Stimulated activated CD4-positive, alpha-beta T cell treated with anti-CD3 and anti-CD28 coated beads, Interleukin-4, amount 100 ng/mL, for 1 hour (primary cell): ENCODE results near the gene AKAP7.

Experiments used
- DNase-seq: peaks from one replicate; pipeline ENCODE4 v3.0.0-alpha.2; 2020

Gene AKAP7

GRCh38 chr6:131134980-131135243 lies 355 bp upstream of the AKAP7 start:
- DNase-seq = no peak

DNA sequence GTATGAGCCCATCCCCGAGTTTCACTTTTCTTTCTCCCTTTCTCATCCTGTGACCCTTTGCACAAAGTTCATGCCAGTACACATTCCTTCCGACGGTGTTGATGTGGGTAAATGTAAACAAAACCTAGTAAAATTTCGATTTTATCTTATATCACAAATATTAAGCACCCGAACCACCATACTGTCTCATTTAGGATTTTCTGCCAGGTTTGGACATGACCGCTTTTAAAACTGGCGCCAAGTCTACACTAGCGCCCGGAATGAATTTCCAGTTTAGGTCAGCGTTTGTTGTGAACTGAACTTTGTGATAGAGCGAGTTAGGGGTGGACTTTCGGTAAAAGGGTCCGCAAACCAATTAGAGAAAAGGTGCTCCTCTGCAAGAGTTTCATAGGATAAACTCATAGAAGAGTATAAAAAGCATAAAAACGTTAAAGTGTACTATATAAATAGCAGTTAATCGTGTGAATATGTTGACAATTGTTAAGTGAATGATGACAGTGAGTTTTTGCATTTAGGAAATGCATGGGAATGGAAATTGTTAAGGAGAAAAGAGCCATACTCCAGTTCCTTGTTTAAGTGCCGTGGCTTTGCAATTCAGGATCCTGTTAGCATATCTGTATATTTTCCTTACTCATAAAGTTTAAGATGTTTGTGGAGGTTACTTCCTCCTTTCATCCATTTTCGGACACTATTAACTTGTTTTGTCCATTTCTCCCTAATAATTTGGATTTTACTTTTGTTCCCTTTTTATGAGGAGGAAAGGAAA lies 937 bp downstream of the AKAP7 start:
- DNase-seq = no peak

- DNase-seq = no peak
Measured at GRCh38 chr6:131139599-131139998, 4.3 kb downstream of the AKAP7 start.

DNA sequence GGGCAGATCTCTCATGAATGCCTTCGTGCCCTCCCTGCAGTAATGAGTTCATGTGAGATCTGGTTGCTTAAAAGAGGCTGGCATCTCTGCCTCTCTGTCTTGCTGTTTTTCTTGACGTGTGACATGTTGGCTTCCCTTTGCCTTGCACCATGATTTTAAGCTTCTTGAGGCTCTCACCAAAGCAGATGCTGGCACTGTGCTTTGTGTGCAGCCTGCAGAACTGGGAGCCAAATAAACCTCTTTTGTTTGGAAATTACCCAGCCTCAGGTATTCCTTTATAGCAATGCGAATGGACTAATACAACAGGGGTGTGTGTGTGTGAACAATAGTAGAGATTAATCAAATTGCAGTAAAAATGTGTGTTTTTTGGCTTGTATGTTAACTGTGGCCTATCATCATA lies 8.1 kb downstream of the AKAP7 start:
- DNase-seq = no peak

DNA sequence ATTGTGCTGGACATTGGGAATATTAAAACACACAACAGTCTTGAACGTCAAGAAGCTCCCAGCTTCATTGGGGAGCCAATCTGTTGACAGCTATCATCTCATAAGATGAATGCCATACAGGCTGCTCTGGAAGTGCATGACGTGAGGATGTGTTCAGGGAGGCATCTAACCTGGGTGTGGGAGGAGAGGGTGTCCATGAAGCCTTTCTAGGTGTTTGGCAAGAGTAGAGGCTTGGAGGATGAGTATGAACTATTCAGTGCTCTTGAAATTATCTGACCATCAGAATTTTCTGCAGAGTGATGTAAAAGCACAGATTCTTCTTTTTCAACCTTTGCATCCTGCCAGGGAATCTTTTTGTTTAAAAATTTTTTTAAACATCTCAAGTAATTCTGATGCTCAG lies 11.6 kb downstream of the AKAP7 start:
- no peak for DNase-seq

DNA sequence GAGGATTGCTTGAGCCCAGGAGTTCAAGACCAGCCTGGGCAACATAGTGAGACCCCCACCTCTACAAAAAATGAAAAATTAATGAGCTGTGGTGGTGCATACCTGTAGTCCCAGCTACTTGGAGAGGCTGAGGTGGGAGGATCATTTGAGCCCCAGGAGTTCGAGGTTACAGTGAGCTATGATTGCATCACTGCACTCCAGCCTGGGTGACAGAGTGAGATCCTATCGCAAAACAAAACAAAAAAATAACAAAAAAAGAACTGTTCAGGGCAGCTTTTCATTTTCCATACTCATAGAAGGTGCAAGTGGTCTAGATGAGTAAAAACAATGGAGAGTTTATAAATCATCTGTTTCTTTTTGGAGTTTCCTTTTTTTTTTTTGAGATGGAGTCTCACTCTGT lies 21.1 kb downstream of the AKAP7 start:
- DNase-seq = no peak

- DNase-seq = no peak
Measured at GRCh38 chr6:131159578-131159977, 24.3 kb downstream of the AKAP7 start.

DNA sequence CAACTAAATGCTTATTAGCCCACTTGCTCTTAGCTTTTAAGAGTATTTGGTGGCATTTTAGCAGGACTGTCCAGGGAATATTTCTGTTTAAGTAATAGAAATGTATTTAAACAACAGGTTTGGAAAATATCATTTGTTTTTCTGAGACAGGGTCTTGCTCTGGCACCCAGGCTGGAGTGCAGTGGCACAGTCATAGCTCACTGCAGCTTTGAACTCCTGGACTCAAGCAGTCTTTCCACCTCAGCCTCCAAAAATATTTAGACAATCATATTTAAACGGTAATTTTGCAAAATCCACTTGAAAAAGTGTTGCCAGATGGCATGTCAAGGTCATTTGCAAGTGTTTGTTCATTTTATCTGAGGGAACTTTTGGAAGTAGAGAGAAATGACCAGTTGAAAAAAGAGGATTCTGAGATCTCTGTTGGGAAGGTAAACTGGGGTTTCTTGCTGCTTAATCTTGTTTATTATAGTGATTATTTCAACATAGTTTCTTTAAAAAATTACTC lies 25.0 kb downstream of the AKAP7 start:
- DNase-seq = no peak

DNA sequence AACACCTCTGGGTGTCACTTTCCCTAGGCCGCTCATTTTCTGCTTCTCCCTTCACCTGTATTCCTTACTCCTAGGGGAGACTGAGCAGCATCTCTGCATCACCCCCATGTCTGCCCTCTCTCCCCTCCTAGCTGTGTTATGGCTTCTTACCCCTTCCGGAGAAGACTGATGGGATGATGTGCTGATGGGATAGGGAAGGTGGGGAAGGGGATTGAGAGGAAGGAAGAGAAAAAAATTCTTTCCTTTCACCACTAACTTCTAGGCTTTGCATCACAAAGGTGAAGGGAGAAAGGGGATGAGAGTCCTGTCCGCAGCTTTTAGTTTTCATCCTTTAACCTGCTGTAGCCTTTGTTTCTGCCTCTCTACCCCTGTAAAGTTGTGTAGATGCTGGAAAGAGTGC lies 26.7 kb downstream of the AKAP7 start:
- no peak for DNase-seq

DNA sequence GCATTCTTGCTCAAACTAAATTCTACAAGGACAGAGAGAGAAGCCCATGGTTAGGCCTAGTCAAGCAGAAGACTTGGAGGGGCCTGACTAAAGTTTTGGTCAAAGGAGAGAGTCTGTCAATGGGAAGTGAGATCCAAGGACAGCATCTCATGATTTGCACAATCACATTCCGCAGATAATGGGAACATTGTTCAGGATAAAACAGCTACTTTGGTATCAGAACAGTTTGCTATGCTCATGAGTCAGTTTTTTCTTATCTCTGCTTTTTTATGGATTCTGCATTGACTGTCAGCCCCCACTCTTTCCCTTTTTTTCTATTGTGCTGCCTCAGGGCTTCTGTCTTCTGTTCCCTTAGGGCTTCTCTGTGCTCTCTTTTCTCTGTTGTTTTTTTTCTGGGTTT lies 28.6 kb downstream of the AKAP7 start:
- no peak for DNase-seq

GRCh38 chr6:131164506-131164905 lies 29.2 kb downstream of the AKAP7 start:
- no peak for DNase-seq

- no peak for DNase-seq
Measured at GRCh38 chr6:131167773-131168172, 32.5 kb downstream of the AKAP7 start.

GRCh38 chr6:131169613-131170012 lies 34.3 kb downstream of the AKAP7 start:
- DNase-seq = no peak

GRCh38 chr6:131172222-131172621 lies 37.0 kb downstream of the AKAP7 start:
- no peak for DNase-seq

- no peak for DNase-seq
Measured at GRCh38 chr6:131173680-131174079, 38.4 kb downstream of the AKAP7 start.

DNA sequence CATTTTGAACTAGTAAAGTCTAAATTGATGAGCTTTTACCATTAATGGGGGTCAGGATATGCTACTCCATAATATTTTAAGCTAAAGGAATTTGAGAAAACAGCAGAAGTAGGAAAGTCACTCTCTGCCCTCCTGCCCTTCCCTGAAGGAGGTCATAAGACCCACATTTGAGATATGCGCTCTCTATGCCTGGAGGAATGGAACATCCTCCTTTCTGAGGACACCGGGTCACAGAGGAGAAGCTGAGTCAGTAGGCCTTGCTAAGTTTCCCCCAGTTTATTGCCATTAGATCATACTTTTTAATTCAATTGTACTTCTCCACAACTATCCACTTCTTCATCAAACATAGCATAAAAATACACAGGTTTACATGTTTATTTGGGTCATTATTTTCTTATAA lies 40.3 kb downstream of the AKAP7 start:
- DNase-seq = no peak

- DNase-seq = no peak
Measured at GRCh38 chr6:131177996-131178395, 42.7 kb downstream of the AKAP7 start.

GRCh38 chr6:131182991-131183425 lies 47.7 kb downstream of the AKAP7 start:
- DNase-seq = no peak

DNA sequence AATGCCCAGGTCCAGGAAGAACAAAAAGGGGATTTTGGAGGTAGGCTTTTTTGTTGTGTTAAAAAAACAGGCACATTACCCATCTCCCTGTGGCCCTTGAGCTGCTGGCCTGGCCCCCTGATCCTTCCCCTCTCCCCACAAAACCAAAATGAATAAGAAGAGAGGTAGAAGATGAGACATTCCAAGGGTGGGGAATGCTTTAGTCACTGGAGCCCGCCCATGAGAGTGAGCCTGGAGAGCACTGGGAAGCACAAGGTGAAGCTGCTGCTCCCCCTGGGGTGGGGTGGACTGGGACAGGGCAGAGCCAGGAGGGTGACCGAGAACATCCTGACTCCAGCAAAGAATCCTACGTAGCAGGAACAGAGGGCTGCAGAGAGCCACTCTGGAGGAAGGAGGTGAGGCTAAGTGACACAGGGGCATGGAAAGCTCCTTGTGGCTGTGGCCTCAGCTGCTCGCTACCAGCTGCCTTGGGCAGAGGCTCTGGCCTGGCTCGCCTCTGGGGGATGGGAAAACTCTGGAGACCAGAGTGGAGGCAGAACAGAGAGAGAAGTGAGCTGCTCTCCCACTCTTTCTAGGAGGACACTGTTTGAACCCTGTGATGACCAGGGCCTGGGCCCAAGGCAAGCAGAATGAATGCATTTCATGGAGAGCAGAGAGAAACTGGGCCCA lies 48.3 kb downstream of the AKAP7 start:
- DNase-seq = no peak

DNA sequence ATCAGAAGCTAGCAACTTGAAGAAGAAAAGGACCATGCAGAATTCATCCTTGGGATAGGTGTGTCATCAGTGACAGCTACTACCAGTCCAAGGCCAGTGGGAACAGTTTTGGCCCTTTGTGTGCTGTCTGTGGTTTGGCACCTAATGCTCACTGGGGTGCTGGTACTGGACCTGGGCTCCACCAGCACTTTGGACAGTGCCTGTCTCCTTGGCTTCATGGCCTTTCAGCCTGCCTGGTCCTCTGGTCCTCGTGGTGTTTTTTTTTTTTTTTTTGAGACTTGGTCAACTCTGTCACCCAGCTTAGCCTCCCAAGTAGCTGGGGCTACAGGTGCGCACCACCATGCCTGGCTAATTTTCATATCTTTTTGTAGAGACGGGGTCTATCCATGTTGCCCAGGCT lies 56.3 kb downstream of the AKAP7 start:
- DNase-seq = no peak

DNA sequence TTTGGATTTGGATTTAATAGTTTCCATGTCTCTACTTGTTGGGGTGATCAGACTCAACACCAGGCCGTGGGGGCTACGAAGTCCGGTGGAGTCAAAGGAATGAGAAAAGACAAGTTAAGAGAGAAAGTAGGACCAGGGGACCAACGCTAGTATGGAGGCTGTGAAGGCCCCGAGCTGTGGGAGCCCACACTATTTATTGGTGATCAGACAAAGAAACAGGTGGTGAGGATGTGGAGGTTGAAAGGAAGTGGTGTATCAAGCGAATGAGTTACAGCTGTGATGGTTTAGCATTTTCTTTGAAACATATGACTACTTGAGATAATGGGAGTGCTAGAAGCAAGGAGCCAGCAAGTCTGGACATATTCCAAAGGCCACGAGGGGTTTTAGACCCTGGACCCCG lies 62.4 kb downstream of the AKAP7 start:
- DNase-seq = no peak

DNA sequence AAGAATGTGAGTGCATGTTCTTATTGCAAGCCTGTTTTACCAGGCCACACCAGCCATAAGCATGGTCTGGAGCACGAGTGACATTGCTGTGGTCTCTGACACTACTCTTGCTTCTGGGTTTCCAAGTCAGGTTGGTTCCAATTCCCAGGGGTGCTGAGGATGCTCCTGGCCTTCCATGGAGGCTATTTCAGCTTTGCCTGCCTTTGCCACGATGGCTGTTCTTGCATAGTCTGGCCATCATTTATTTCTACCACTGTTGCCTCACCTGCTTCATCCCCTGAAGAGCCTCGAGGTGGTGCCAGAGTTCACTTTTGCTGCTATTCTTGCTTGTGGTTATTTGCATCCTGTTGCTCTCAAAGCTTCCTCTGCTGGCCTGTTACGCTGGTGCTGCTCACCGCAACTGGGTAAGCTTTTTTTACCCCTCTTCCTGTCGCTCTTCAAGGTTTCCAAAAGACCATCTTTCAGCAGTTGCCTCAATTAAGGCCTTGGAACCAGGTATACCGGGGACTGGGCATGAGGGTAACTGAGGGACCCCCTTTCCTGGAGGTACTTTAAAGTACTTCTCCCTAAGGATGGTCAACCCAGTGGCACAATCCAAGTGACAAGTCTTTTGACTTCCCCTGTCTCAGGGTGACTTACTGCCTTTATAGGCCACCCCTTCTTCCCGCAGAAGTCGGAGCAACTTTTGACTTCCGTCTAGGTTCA lies 64.5 kb downstream of the AKAP7 start:
- peak; percentile 46 for DNase-seq

DNA sequence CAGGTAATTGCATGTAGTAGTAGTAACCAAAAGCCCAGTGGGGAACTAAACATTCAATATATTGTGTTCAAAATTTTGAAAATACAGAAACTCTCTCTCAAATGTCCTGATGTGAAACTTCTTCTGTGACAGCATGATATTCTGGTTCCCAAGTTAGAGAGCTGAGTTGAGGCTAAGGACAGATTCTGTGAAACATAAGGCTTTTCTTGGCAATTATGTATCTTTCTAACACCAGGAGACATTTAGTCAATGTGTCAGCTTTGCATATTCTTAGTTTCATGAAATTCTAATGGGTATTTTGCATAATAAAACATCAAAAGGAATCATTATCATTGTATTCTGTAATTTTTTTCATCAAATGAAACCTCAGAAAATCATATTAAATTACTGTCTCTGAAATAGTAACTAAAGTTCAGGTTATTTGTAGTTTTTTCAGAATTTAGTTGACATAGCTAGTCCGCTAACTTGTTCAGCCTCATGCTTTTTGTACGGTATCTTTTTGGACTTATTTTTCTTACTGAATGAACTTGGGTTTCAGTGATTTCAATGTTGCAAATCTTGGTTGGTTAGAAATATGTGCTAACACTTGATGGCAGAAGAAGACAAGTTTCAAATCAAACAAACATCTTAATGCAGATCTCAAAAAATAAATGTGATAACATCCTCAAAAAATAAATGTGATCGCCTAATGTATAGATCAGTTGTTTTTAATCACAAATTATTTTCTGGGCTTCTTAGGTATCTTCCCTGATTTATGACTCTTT lies 70.4 kb downstream of the AKAP7 start:
- no peak for DNase-seq
